Neural progenitor cell (in vitro differentiated cells): ENCODE data around the gene CGN.
A peak's percentile ranks its signal among the peaks of the same experiment; 100 is the strongest.

Experiments used
- EZH2 ChIP-seq: fragments of 200-600 bp; sonication (generic); IDR thresholded peaks from 2 replicates; pipeline ENCODE4 v1.6.1; 2017; ENCODE audit warnings: antibody characterized with exemption, mild to moderate bottlenecking, moderate library complexity
- EZH2phosphoT487 ChIP-seq: fragments of 200-600 bp; sonication (generic); IDR thresholded peaks from 2 replicates; pipeline ENCODE4 v1.6.1; 2017; ENCODE audit warnings: antibody characterized with exemption
- TF ChIP-seq, protein P1 (sequence below): fragments of 200-600 bp; sonication (generic); IDR thresholded peaks from 2 replicates; pipeline ENCODE4 v1.5.1; 2017; ENCODE audit warnings: antibody characterized with exemption, mild to moderate bottlenecking

DNA sequence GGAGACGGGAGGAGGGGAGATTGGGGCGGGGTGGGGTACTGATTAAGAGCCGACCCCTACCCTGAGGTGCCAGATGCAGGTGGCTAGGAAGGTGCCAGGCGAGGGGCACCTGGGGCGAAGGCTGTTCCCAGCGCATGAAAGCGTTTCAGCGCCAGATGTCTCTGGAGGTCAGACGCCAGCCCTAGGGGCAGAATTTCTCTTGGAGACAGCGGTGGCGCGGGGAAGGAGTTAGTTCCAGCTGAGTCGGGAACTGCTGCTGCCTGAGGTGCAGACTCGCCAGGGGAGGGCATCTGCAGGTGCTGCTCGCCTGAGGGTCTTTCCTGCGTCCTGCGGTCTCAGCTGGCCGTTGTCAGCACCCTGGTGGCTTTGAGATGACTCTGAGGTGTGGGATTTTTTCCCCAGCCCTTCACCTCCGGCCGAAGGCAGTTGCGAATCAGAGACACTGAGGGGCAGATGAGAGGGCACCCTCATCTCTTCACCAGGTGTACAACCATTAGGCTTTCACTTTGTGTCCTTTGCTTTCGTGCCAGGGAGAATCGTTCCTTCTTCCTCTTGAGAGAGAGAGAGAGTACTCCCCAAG is 539 bp downstream of the CGN start:
- TF ChIP-seq, protein P1, sequence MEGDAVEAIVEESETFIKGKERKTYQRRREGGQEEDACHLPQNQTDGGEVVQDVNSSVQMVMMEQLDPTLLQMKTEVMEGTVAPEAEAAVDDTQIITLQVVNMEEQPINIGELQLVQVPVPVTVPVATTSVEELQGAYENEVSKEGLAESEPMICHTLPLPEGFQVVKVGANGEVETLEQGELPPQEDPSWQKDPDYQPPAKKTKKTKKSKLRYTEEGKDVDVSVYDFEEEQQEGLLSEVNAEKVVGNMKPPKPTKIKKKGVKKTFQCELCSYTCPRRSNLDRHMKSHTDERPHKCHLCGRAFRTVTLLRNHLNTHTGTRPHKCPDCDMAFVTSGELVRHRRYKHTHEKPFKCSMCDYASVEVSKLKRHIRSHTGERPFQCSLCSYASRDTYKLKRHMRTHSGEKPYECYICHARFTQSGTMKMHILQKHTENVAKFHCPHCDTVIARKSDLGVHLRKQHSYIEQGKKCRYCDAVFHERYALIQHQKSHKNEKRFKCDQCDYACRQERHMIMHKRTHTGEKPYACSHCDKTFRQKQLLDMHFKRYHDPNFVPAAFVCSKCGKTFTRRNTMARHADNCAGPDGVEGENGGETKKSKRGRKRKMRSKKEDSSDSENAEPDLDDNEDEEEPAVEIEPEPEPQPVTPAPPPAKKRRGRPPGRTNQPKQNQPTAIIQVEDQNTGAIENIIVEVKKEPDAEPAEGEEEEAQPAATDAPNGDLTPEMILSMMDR, result peak; percentile 14
- no peak for TF ChIP-seq EZH2
- no peak for TF ChIP-seq EZH2phosphoT487
